K562 (cell line): ENCODE results near the gene ZMIZ1. TPM values are rescaled to one million over a fixed set of nuclear protein-coding genes. Genes with fewer than 3 reads are reported as not detected.

Source experiments
- ATAC-seq: fragments of 200-7000 bp; cut with Tn5 transposase; 3 replicates; pipeline ENCODE4 v1.9.1; 2020; ENCODE audit warnings: moderate library complexity
- BruUV-seq: library from RNA; stranded (reverse); fragments of 400-500 nt; replicated peaks from 2 replicates; lab custom pipeline; 2021; lab: Mats Ljungman, UMichigan
- CTCF ChIA-PET: fragments of 300-600 bp; formaldehyde crosslinking; extraction: SDS; loops from one replicate; lab custom pipeline; 2021; ENCODE audit warnings: low intra/inter-chr PET ratio; lab: Yijun Ruan, JAX
- POLR2A ChIA-PET: fragments of 300-600, 350-650 bp; sonication (Branson Sonifier 250); formaldehyde crosslinking; extraction: SDS; loops from one replicate; lab custom pipeline; 2021; ENCODE audit warnings: antibody characterized with exemption, inconsistent platforms; lab: Yijun Ruan, JAX
- DNase-seq, 4 experiments: peaks; one replicate each; pipeline versions ENCODE4 v3.0.0 to v3.0.0-alpha.2; 2011 to 2018; ENCODE audit warnings: low spot score in 3 of 4, mixed read lengths in 3 of 4; ENCODE audit errors: extremely low read depth in 1 of 4
- FAIRE-seq: peaks from 2 replicates; lab custom pipeline; 2011; peaks lifted over from hg19 to GRCh38; lab: Jason Lieb, UNC
- H2AFZ ChIP-seq: 2 replicates; pipeline ENCODE4 v1.6.0; 2011; ENCODE audit warnings: low read depth, low read length, control low read depth, inconsistent platforms
- H3K27ac ChIP-seq: fragments of 200-600 bp; 3 replicates; pipeline ENCODE4 v1.8.0; 2011; ENCODE audit warnings: low read depth, mild to moderate bottlenecking, control low read depth, inconsistent platforms, low read length, moderate library complexity, mixed read lengths; ENCODE audit errors: extremely low read depth
- H3K27me3 ChIP-seq, 2 experiments: fragments of 300-600 bp in 1 of 2; 2 replicates in 1 of 2; 3 replicates in 1 of 2; pipeline versions ENCODE4 v1.6.0 to v1.8.0; 2011; ENCODE audit warnings: inconsistent platforms in 2 of 2, low read length in 2 of 2, mild to moderate bottlenecking in 1 of 2, mixed read lengths in 1 of 2, moderate library complexity in 1 of 2; ENCODE audit not compliant: control insufficient read depth in 2 of 2, insufficient read depth in 2 of 2
- H3K36me3 ChIP-seq: fragments of 300-600 bp; 3 replicates; pipeline ENCODE4 v1.8.0; 2011; ENCODE audit warnings: mild to moderate bottlenecking, low read length, inconsistent platforms; ENCODE audit not compliant: control insufficient read depth, insufficient read depth
- H3K4me1 ChIP-seq, 2 experiments: fragments of 200-600 bp in 1 of 2; replicated peaks in 1 of 2; 2 replicates in 1 of 2; 3 replicates in 1 of 2; pipeline versions ENCODE4 v1.5.1 to v1.8.0; 2011; ENCODE audit warnings: inconsistent platforms in 2 of 2, low read length in 2 of 2, mild to moderate bottlenecking in 1 of 2, mixed read lengths in 1 of 2, moderate library complexity in 1 of 2; ENCODE audit not compliant: control insufficient read depth in 2 of 2, insufficient read depth in 2 of 2
- H3K4me2 ChIP-seq: 2 replicates; pipeline ENCODE4 v1.6.1; 2011; ENCODE audit warnings: low read length, control low read depth, inconsistent platforms, mixed read lengths; ENCODE audit not compliant: insufficient read depth
- H3K4me3 ChIP-seq: fragments of 200-600 bp; sonication (generic), shearing (Covaris generic); 2 replicates; pipeline ENCODE4 v1.5.1; 2016; ENCODE audit warnings: control low read depth, inconsistent platforms
- H3K79me2 ChIP-seq: fragments of 200-600 bp; 3 replicates; pipeline ENCODE4 v1.8.0; 2011; ENCODE audit warnings: low read length, inconsistent platforms; ENCODE audit not compliant: control insufficient read depth, insufficient read depth
- H3K9ac ChIP-seq, 2 experiments: 2 replicates each; pipeline versions ENCODE4 v1.6.0 to v1.6.1; 2011; ENCODE audit warnings: low read depth in 2 of 2, low read length in 2 of 2, control low read depth in 1 of 2, inconsistent platforms in 1 of 2, mild to moderate bottlenecking in 1 of 2, mixed read lengths in 1 of 2; ENCODE audit not compliant: insufficient read depth in 1 of 2
- H3K9me1 ChIP-seq: one replicate; pipeline ENCODE4 v1.6.0; 2011; ENCODE audit warnings: inconsistent platforms, mild to moderate bottlenecking, low read length, moderate library complexity; ENCODE audit not compliant: control insufficient read depth, insufficient read depth
- H3K9me3 ChIP-seq: replicated peaks from 2 replicates; pipeline ENCODE4 v1.5.1; 2011; ENCODE audit warnings: low read depth, low read length, inconsistent platforms; ENCODE audit not compliant: control insufficient read depth, insufficient read depth
- H4K20me1 ChIP-seq: replicated peaks from 2 replicates; pipeline ENCODE4 v1.6.1; 2011; ENCODE audit warnings: low read length, inconsistent platforms, mixed read lengths; ENCODE audit not compliant: control insufficient read depth, insufficient read depth
- CAMTA2 ChIP-seq: fragments of 250-450 bp; sonication (Bioruptor Pico); conservative IDR thresholded peaks from 2 replicates; pipeline ENCODE4 v1.5.1; 2022
- CHCHD3 ChIP-seq: fragments of 250-450 bp; sonication (Bioruptor Pico); IDR thresholded peaks from 2 replicates; pipeline ENCODE4 v2.1.2; 2022; ENCODE audit warnings: mild to moderate bottlenecking
- EGR1 ChIP-seq: fragments of 450-650 bp; conservative IDR thresholded peaks from 2 replicates; pipeline ENCODE4 v1.6.1; 2017; ENCODE audit warnings: mild to moderate bottlenecking
- ERF ChIP-seq: fragments of 450-650 bp; formaldehyde crosslinking; IDR thresholded peaks from 2 replicates; pipeline ENCODE4 v1.4.0; 2020; ENCODE audit warnings: mild to moderate bottlenecking, mixed read lengths
- PATZ1 ChIP-seq: fragments of 250-450 bp; sonication (Bioruptor Pico); IDR thresholded peaks from 2 replicates; pipeline ENCODE4 v1.5.0; 2020; ENCODE audit warnings: mild to moderate bottlenecking, borderline replicate concordance
- POLR2G ChIP-seq: fragments of 200-400 bp; formaldehyde crosslinking; IDR thresholded peaks from 2 replicates; pipeline ENCODE4 v1.6.1; 2017; ENCODE audit warnings: low read depth, mild to moderate bottlenecking, antibody characterized with exemption, low read length, moderate library complexity
- WGBS: fragments of 100-300 bp; shearing (Covaris generic); methylation state at CpG from one replicate; pipeline ENCODE4 v1.1.6; 2016; ENCODE audit warnings: low coverage, mixed read lengths; ENCODE audit not compliant: insufficient coverage; ENCODE audit errors: missing lambda C conversion rate; 5-methylcytosine and 5-hydroxymethylcytosine counted together
- in situ Hi-C: fragments of 300-500 bp; cut with MboI; formaldehyde crosslinking; loops from 4 replicates; pipeline ENCODE4 v1.15.0; 2018; ENCODE audit warnings: inconsistent platforms, mixed read lengths
- intact Hi-C: fragments of 100-400 bp; cut with micrococcal nuclease; formaldehyde crosslinking; loops from 2 replicates; pipeline ENCODE4 v1.14.2; 2022
- polyA plus RNA-seq, 8 experiments: library from polyadenylated mRNA; depleted of rRNA in 4 of 8; stranded (reverse) in 5 of 8; unstranded in 3 of 8; fragments of >200 nt; fragmentation: Nextera tagmentation in 2 of 8; fragmentation: Illumina TruSeq in 1 of 8; extraction: Ambion mirVana in 2 of 8; extraction: Trizol in 1 of 8; gene quantifications; 2 replicates each; pipeline versions ENCODE4 v1.2.1 to v1.2.3, GENCODE V29; 2011 to 2014; ENCODE audit warnings: inconsistent platforms in 1 of 8, missing spikeins in 1 of 8
- total RNA-seq, 7 experiments: library from RNA; depleted of rRNA in 6 of 7; stranded (reverse); fragments of >200 nt in 6 of 7; fragmentation: Illumina TruSeq in 2 of 7; extraction: Trizol in 2 of 7; gene quantifications; 2 replicates each; pipeline versions ENCODE4 v1.2.1 to v1.2.3, GENCODE V29; 2011 to 2021; ENCODE audit warnings: low replicate concordance in 1 of 7

ZMIZ1 gene
- total and polyA plus RNA-seq, 9 of the 15 experiments (the other 6 are each of a cell fraction or from before 2014, with no cell fraction given): 1.0 to 37.3 (median 4.3) TPM

GRCh38 chr10:79241629-79241989 is 172.8 kb downstream of the ZMIZ1 start (continued):
- no peak for TF ChIP-seq PATZ1
- TF ChIP-seq ERF: no peak
- no peak for TF ChIP-seq CHCHD3 (CRISPR knock-in tag)

GRCh38 chr10:79241990-79242619 is 173.3 kb downstream of the ZMIZ1 start:
- Histone ChIP-seq H3K79me2 (no peaks in the 10 kb centered on the region), H3K9me3 (no peaks in the 10 kb centered on the region; the same call in 1 of the 2 replicates), H4K20me1 (peaks cover 24% of the 10 kb centered on the region), H3K4me2 (no peak overlapping the region), H3K4me1 (peaks cover 16 to 38% of the 10 kb centered on the region in 2 experiments), H3K4me3 (no peak overlapping the region), H3K27ac (no peak overlapping the region), H3K36me3 (no peaks in the 10 kb centered on the region; the same call in 2 of the 3 replicates), H3K27me3 (no peaks in the 10 kb centered on the region), H3K9me1 (no peaks in the 10 kb centered on the region), H3K9ac (no peak overlapping the region), H2AFZ (no peak overlapping the region)
- WGBS: 86% methylated on average over 15 of the region's 36 CpGs
- TF ChIP-seq CAMTA2 (CRISPR knock-in tag) (no peak), POLR2G (peak; percentile 35; the same call in 1 of the 2 replicates), EGR1 (peak; percentile 21; the same call in 1 of the 2 replicates)
- FAIRE-seq (no peak), ATAC-seq (no peak), DNase-seq (peak in 2 of 4 experiments; percentile 51 to 54)
- intact Hi-C loops (no loop called here), in situ Hi-C loops (no loop called here)
- ChIA-PET CTCF (no interaction called here), POLR2A (no interaction called here)
- BruUV-seq: no TSS peak
